Stimulated activated CD4-positive, alpha-beta T cell treated with anti-CD3 and anti-CD28 coated beads, Interleukin-4, amount 100 ng/mL, for 24 hours (primary cell): Measurements from ENCODE around the gene AMDHD1.

ENCODE experiments used
- DNase-seq: peaks from one replicate; pipeline ENCODE4 v3.0.0-alpha.2; 2020

The AMDHD1 gene

GRCh38 chr12:95943330-95943842 lies at the start of gene AMDHD1:
TSS of gene AMDHD1 (plus strand) at chr12:95943331. CDS start at chr12:95943399, 68 bp downstream.
- DNase-seq: peak; percentile 59

- no peak for DNase-seq
Measured at GRCh38 chr12:95896846-95897245, 46.3 kb upstream of the AMDHD1 start.

- DNase-seq: no peak
Measured at GRCh38 chr12:95898081-95898480, 45.0 kb upstream of the AMDHD1 start.

- DNase-seq: no peak
Measured at GRCh38 chr12:95908573-95908972, 34.6 kb upstream of the AMDHD1 start.

- no peak for DNase-seq
Measured at GRCh38 chr12:95909871-95910270, 33.3 kb upstream of the AMDHD1 start.

- DNase-seq: peak; percentile 48
Measured at GRCh38 chr12:95918194-95918993, 24.7 kb upstream of the AMDHD1 start.

GRCh38 chr12:95919110-95919509 lies 24.0 kb upstream of the AMDHD1 start:
- DNase-seq: no peak

- DNase-seq: no peak
Measured at GRCh38 chr12:95922231-95922630, 20.9 kb upstream of the AMDHD1 start.

GRCh38 chr12:95940514-95940913 lies 2.6 kb upstream of the AMDHD1 start:
- no peak for DNase-seq

GRCh38 chr12:95942101-95942523 lies 1.0 kb upstream of the AMDHD1 start:
- DNase-seq: peak; percentile 4

- peak; percentile 87 for DNase-seq
Measured at GRCh38 chr12:95942524-95943329, 404 bp upstream of the AMDHD1 start, which contains the start of gene CCDC38. TSS of gene CCDC38 (minus strand) at chr12:95942614. CDS start at chr12:95936509, 6,105 bp downstream.

- DNase-seq: no peak
Measured at GRCh38 chr12:95944108-95944704, 1.1 kb downstream of the AMDHD1 start.

GRCh38 chr12:95949477-95950206 lies 6.5 kb downstream of the AMDHD1 start:
- DNase-seq: no peak

- no peak for DNase-seq
Measured at GRCh38 chr12:95951515-95951914, 8.4 kb downstream of the AMDHD1 start.

- no peak for DNase-seq
Measured at GRCh38 chr12:95953000-95953399, 9.9 kb downstream of the AMDHD1 start.

- no peak for DNase-seq
Measured at GRCh38 chr12:95955549-95956159, 12.5 kb downstream of the AMDHD1 start.

- no peak for DNase-seq
Measured at GRCh38 chr12:95956557-95957145, 13.5 kb downstream of the AMDHD1 start.

- no peak for DNase-seq
Measured at GRCh38 chr12:95959107-95959506, 16.0 kb downstream of the AMDHD1 start.

- DNase-seq: no peak
Measured at GRCh38 chr12:95960241-95960640, 17.1 kb downstream of the AMDHD1 start.

- no peak for DNase-seq
Measured at GRCh38 chr12:95962222-95962621, 19.1 kb downstream of the AMDHD1 start.

GRCh38 chr12:95963096-95963495 lies 20.0 kb downstream of the AMDHD1 start:
- DNase-seq: no peak
